Psoas muscle (tissue), 8 donors: ENCODE measurements around the gene MANBA. TPM values are rescaled to one million over a fixed set of nuclear protein-coding genes. Genes with fewer than 3 reads are reported as not detected.

Experiments used
- ATAC-seq, 4 donors: fragments of 200-7000 bp; cut with Tn5 transposase; one replicate each; pipeline ENCODE4 v1.9.1; 2020; ENCODE audit warnings: moderate library complexity in 3 of 4, mild to moderate bottlenecking in 2 of 4
- DNase-seq, 2 donors: peaks; one replicate each; pipeline ENCODE4 v3.0.0-alpha.2; 2020
- H3K27ac ChIP-seq: fragments of 200-600 bp; one replicate; pipeline ENCODE4 v1.8.0; 2022
- H3K27me3 ChIP-seq, 3 donors: fragments of 200-600 bp in 1 of 3; one replicate each; pipeline versions ENCODE4 v1.6.1 to v1.8.0; 2013 to 2022; ENCODE audit warnings: low read length in 2 of 3, mild to moderate bottlenecking in 2 of 3, moderate library complexity in 1 of 3; ENCODE audit not compliant: insufficient read depth in 3 of 3
- H3K36me3 ChIP-seq, 2 donors: fragments of 200-600 bp in 1 of 2; one replicate each; pipeline versions ENCODE4 v1.6.1 to v1.8.0; 2013 to 2022; ENCODE audit warnings: low read depth in 1 of 2, mild to moderate bottlenecking in 1 of 2, moderate library complexity in 1 of 2; ENCODE audit not compliant: insufficient read depth in 1 of 2
- H3K4me1 ChIP-seq: fragments of 200-600 bp; one replicate; pipeline ENCODE4 v1.8.0; 2022
- H3K4me3 ChIP-seq: fragments of 200-600 bp; one replicate; pipeline ENCODE4 v1.8.0; 2022; ENCODE audit warnings: mild to moderate bottlenecking
- H3K9me3 ChIP-seq: fragments of 200-600 bp; one replicate; pipeline ENCODE4 v1.8.0; 2022
- CTCF ChIP-seq: fragments of 200-600 bp; IDR thresholded peaks from one replicate; pipeline ENCODE4 v1.8.0; 2022; ENCODE audit warnings: antibody characterized with exemption
- WGBS, 3 donors: extraction: QIAGEN DNeasy Blood & Tissue Kit; methylation state at CpG; one replicate each; pipeline versions ENCODE4 v1.1.6 to v1.1.7; 2013; 5-methylcytosine and 5-hydroxymethylcytosine counted together
- intact Hi-C, 2 donors: fragments of 100-400 bp; cut with DNase I; formaldehyde crosslinking; loops; one replicate each; pipeline versions ENCODE4 v1.11.0 to v1.14.2; 2022
- polyA plus RNA-seq, 3 donors: library from polyadenylated mRNA; stranded (reverse); fragments of 200-250 nt; gene quantifications; one replicate each; pipeline ENCODE4 v1.2.3, GENCODE V29; 2013
- total RNA-seq, 4 donors: library from RNA; stranded (reverse); fragmentation: NEBNext Ultra II Directional in 2 of 4; extraction: Animal tissue kit (Norgen Biotek cat#: 25700) in 2 of 4; gene quantifications; one replicate each; pipeline versions ENCODE4 v1.2.1 to v1.2.4, GENCODE V29; 2021 to 2023
- donor health status: healthy with polysubstance abuse.
- donor health status: DM: no; HTN: no; CAD: no; lungs with moderate emphysema.
- donor health status: Bipolar disorder and iron deficiency.
- donor health status: healthy.
- donor health status: DM: yes; HTN: yes; CAD: no.
- donor health status: DM: no; HTN: no; CAD: no.
- donor health status: DM: no; HTN: no; CAD: no.
- donor health status: DM: yes; HTN: yes; CAD: no.

The MANBA gene
- total and polyA plus RNA-seq, 7 donors: 3.1 to 11.9 (median 4.8) TPM

DNA sequence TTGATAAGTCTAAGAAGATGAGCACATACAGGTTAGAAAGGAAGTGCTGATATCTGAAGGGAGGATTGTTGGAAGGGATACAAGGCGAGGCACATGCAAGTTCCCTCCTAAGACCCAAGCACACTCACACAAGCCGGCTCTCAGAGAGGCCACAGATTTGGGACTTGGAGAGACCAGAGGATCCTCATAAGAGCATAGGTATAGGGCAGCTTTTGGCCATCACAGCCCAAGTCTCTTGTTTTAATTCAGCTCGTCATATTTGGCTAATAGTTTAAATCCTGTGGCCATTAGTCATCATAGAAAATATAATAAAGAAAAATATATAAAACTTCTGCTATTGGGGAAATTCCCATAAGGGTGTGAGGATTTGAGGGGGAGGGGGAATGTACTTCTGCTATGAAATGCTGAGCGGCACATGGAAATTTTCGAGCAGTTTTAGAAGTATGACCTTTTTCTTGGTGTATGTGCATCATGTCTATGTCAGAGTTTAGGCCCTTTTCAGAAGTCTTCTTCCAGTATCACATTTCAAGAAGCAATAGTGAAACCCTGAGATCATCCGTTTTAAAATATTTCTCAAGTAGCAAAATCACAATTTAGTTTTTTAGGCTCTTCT, 161.9 kb downstream of the MANBA start:
- Histone ChIP-seq H3K4me1 (no peaks in the 10 kb centered on the region), H3K27me3 (no peaks in the 10 kb centered on the region), H3K9me3 (no peaks in the 10 kb centered on the region), H3K36me3 (peaks cover 12 to 100% of the 10 kb centered on the region in 2 donors), H3K27ac (no peak overlapping the region), H3K4me3 (no peak overlapping the region)
- 84 to 96% (median 89%) methylated on average over 6 of the region's 6 CpGs for WGBS, 3 donors
- ATAC-seq: no peak
- TF ChIP-seq CTCF: no peak
- intact Hi-C loops: no loop called here
- no peak for DNase-seq

GRCh38 chr4:102598086-102598761, 162.5 kb downstream of the MANBA start:
- Histone ChIP-seq H3K27me3 (no peaks in the 10 kb centered on the region), H3K4me1 (no peaks in the 10 kb centered on the region), H3K27ac (no peak overlapping the region), H3K36me3 (peaks cover 14 to 100% of the 10 kb centered on the region in 2 donors), H3K4me3 (no peak overlapping the region), H3K9me3 (no peaks in the 10 kb centered on the region)
- WGBS, 3 donors: 96 to 97% (median 96%) methylated on average over 1 of the region's 1 CpG
- no peak for DNase-seq
- intact Hi-C loops: no loop called here
- TF ChIP-seq CTCF: no peak
- no peak for ATAC-seq

GRCh38 chr4:102596532-102596931, 164.2 kb downstream of the MANBA start:
- Histone ChIP-seq H3K4me3 (no peak overlapping the region), H3K27ac (no peak overlapping the region), H3K9me3 (no peaks in the 10 kb centered on the region), H3K27me3 (no peaks in the 10 kb centered on the region), H3K4me1 (no peaks in the 10 kb centered on the region), H3K36me3 (peaks cover 11 to 99% of the 10 kb centered on the region in 2 donors)
- no peak for TF ChIP-seq CTCF
- DNase-seq: no peak
- intact Hi-C loops: no loop called here
- WGBS, 3 donors: 92 to 95% (median 93%) methylated on average over 4 of the region's 4 CpGs
- ATAC-seq: no peak

- DNase-seq (no peak), ATAC-seq (no peak)
- H3K27me3 ChIP-seq: no peaks in the 10 kb centered on the region
- no peaks in the 10 kb centered on the region for H3K4me1 ChIP-seq
- no peaks in the 10 kb centered on the region for H3K9me3 ChIP-seq
- TF ChIP-seq CTCF: no peak
- H3K36me3 ChIP-seq: peaks cover 12 to 98% of the 10 kb centered on the region in 2 donors
- 46 to 81% (median 56%) methylated on average over 2 of the region's 2 CpGs for WGBS, 3 donors
- intact Hi-C loops: no loop called here
- H3K27ac ChIP-seq: no peak overlapping the region
- no peak overlapping the region for H3K4me3 ChIP-seq
Observed at GRCh38 chr4:102594000-102594399, 166.8 kb downstream of the MANBA start.
